IPS-18a (cell line): Measurements from ENCODE around the gene SSTR5.

Source experiments
- H3K27ac ChIP-seq: one replicate; pipeline ENCODE4 v1.5.1; 2013; ENCODE audit warnings: low read length
- H3K27me3 ChIP-seq: one replicate; pipeline ENCODE4 v1.6.1; 2013; ENCODE audit warnings: mild to moderate bottlenecking, low read length; ENCODE audit not compliant: control insufficient read depth, insufficient read depth
- H3K36me3 ChIP-seq: one replicate; pipeline ENCODE4 v1.6.1; 2013; ENCODE audit warnings: low read depth, low read length; ENCODE audit not compliant: control insufficient read depth
- H3K4me1 ChIP-seq: one replicate; pipeline ENCODE4 v1.6.1; 2013; ENCODE audit warnings: low read depth, low read length; ENCODE audit not compliant: control insufficient read depth
- H3K4me3 ChIP-seq: one replicate; pipeline ENCODE4 v1.5.1; 2013; ENCODE audit warnings: low read length
- H3K9ac ChIP-seq: one replicate; pipeline ENCODE4 v1.6.1; 2013; ENCODE audit warnings: mild to moderate bottlenecking, low read length, moderate library complexity
- H3K9me3 ChIP-seq: one replicate; pipeline ENCODE4 v1.6.1; 2013; ENCODE audit warnings: low read depth, low read length; ENCODE audit not compliant: control insufficient read depth

Gene SSTR5

DNA sequence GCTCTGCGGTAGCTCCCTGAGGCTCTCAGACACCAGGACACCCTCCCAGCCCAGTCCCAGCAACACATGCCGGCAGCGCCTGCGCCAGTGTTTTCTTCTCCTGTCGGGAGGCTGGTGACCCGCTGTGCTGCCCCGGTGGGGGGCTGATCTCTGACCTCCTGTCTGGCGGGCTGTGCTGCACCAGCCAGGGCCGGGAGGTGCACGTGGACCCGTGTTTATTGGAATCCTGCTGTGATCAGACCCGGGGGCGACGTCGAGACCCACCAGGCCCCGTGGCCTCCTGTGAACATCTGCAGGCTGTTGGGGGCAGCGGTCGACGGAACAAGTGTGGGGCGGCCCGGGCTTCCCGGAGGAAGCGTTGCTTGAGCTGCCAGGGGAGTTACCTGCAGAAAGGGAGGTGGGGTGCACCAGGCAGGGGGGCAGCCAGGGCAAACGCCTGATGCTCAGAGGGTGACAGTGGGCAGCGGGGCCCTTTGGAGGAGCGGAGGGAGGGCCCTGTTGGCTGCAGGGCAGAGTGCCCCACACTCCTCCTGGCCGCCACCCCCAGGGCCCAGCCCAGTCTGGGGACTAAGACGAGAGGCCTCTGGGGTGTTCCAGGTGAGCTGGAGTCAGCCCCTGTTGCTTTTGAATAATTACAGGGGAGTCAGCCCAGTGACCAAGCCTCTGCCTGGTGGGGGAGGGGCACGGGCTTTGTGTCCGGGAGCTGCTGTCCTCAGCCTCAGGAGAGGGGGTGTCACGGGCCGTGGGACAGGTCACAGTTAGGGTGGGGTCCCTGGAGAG, 2.3 kb upstream of the SSTR5 start:
- H3K27me3 ChIP-seq = peaks cover 23% of the 10 kb centered on the region
- no peaks in the 10 kb centered on the region for H3K36me3 ChIP-seq
- H3K4me3 ChIP-seq = no peak overlapping the region
- no peak overlapping the region for H3K9ac ChIP-seq
- H3K9me3 ChIP-seq = no peaks in the 10 kb centered on the region
- peaks cover 8% of the 10 kb centered on the region for H3K4me1 ChIP-seq
- no peak overlapping the region for H3K27ac ChIP-seq

DNA sequence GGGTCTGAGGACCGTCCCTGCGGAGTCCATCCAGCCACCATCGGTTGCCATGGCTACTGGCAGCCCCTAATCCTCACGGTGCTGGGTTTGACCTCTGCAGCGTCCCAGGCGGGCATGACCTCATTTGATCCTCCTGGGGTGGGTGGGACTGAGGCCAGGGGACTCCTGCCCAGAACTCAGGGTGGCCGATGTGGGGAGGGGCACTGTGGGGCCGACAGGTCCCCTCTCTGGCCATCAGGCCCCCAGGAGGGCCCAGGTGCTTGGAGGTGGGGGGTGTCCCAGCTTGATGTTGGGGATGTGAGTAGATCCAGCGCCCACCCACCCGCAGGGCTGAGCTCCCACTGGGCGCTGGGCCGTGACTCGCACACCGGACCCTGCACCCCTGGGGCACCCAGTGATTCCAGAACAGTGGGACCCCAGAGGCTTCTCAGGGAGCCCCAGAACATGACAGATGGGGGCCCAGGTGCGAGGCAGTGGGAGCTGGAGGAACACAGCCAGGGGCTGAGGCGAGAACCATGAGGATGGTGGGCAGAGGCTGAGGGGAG, 1.6 kb upstream of the SSTR5 start:
- Histone ChIP-seq H3K9me3 (no peaks in the 10 kb centered on the region), H3K4me3 (no peak overlapping the region), H3K27ac (no peak overlapping the region), H3K36me3 (no peaks in the 10 kb centered on the region), H3K4me1 (peaks cover 8% of the 10 kb centered on the region), H3K9ac (no peak overlapping the region), H3K27me3 (peaks cover 23% of the 10 kb centered on the region)

DNA sequence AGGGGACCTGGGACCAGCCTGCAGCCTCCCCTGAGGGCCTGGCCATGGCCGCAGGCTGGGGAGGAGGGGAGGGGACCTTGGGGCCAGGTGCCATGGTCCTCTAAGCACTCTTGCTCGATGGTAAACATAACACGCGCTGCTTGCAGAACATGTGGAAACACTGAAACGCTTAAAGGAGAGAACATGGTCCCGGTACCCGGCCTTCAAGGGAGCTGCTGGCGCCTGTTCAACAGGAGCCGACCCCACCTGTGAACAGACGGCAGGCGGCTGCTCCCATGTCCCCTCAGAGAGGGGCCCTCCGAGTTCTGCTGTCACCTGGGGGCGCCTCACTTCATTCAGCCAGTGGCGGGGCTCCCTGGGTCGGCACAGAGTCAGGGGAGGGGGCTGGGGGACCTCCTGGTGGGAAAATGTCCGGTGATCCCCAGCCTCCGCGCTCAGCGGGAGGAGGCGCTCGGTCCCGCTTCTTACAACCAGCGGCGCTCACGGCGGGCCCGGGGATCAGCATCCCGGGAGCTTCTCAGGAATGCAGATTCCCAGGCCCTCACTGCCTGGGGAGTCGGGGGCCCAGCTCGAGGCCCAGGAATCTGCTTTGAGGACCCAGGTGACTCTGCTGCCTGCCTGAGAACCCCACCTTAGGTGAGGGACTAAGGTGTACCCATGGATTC, 854 bp upstream of the SSTR5 start:
- H3K4me3 ChIP-seq = no peak overlapping the region
- H3K9ac ChIP-seq = no peak overlapping the region

DNA sequence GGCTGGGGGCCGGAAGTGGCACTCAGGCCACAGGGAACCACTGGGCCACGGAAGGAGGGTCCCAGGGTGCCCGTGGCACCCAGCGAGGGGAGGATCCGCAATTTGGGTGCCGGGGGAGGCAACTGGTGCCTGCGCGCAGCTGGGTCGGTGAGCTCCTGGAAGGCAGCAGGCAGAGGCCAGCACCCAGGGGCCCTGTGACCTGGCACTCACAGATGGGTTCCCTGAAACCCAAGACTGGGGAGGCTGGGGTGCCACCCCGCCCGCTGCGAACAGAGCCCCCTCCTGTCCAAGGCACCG, 663 bp downstream of the SSTR5 start:
- Histone ChIP-seq H3K36me3 (no peaks in the 10 kb centered on the region), H3K27me3 (peaks cover 23% of the 10 kb centered on the region), H3K9me3 (no peaks in the 10 kb centered on the region), H3K4me3 (no peak overlapping the region), H3K9ac (no peak overlapping the region), H3K27ac (no peak overlapping the region), H3K4me1 (peaks cover 8% of the 10 kb centered on the region)

More for the DNA sequence above, 854 bp upstream of the SSTR5 start:
- H3K36me3 ChIP-seq = no peaks in the 10 kb centered on the region
- peaks cover 8% of the 10 kb centered on the region for H3K4me1 ChIP-seq
- H3K27me3 ChIP-seq = peaks cover 23% of the 10 kb centered on the region
- no peak overlapping the region for H3K27ac ChIP-seq
- no peaks in the 10 kb centered on the region for H3K9me3 ChIP-seq

DNA sequence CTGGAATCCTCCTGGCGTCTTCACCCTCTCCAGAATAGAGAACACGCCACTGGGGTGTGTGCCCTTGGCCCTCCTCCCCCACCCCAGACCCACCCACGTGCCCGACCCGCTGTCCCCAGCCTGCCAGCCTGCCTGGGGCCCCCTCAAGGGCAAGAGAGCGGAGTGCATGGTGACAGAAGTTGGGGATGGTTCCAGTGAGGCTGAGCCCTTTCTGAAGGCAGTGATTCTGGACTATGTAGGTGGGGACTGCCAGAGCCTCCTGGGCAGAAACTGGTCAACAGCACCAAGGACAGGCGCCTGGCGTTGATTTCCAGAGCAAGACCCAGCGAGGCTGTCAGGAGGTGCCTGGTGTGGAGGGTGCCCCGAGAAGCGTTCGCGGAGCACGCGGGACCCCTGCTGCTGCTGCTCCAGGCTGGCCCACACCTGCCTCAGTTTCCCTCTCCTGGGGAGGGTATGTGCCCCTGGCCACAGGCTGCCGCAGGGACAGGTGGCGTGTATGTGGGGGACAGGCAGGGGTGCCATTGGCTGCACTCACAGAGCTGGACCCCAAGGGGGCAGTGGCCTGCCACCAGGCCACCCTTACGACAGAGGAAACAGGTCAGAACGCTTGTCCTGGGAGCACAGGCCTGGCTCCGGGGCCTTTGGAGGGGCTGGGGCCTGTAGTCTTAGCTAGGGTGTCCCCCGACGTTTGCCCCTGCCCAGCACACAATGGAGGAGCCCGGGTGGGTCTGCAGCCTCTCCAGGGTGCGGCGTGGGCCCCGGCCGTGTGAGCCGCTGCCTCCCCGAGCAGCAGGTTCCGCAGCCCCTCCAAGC, 1.2 kb downstream of the SSTR5 start:
- H3K9me3 ChIP-seq = no peaks in the 10 kb centered on the region
- H3K36me3 ChIP-seq = no peaks in the 10 kb centered on the region
- no peak overlapping the region for H3K4me3 ChIP-seq
- H3K27ac ChIP-seq = no peak overlapping the region
- H3K4me1 ChIP-seq = peaks cover 8% of the 10 kb centered on the region
- H3K9ac ChIP-seq = no peak overlapping the region
- H3K27me3 ChIP-seq = peaks cover 23% of the 10 kb centered on the region

DNA sequence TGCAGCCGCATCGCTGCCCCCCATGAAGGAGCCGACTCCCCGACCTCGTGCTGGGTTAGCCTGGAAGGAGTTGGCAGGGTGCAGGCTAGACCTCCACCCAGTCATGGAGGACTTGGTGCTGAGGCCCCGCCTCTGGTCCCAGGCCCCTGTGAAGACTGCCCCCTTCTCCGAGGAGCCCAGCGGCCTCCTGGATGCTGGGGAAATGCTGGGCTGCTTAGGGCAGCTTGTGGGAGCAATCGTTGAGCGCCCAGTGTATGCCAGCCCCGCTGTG, 1.8 kb downstream of the SSTR5 start:
- no peak overlapping the region for H3K9ac ChIP-seq
- no peaks in the 10 kb centered on the region for H3K9me3 ChIP-seq
- no peak overlapping the region for H3K27ac ChIP-seq
- peaks cover 8% of the 10 kb centered on the region for H3K4me1 ChIP-seq
- H3K27me3 ChIP-seq = peaks cover 23% of the 10 kb centered on the region
- H3K4me3 ChIP-seq = no peak overlapping the region
- H3K36me3 ChIP-seq = no peaks in the 10 kb centered on the region

DNA sequence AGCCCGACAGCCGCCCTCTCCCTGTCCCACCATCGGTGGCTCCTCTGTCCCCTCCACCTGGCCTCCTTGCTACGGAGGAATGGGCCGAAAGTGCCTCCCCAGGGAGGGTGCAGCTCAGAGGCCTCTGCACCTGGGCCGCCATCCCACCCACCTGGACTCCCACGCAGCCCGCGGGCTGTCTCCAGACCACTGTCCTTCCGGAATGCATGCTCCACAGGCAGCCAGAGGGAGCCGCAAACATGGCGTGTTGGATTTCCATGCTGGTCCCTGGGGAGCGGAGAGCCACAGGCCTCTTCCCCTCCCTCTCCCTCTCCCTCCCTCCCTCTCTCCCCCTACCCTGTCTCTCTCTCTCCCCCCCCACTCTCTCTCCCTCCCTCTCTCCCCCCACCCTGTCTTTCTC, 3.0 kb downstream of the SSTR5 start:
- no peak overlapping the region for H3K27ac ChIP-seq
- H3K27me3 ChIP-seq = peaks cover 23% of the 10 kb centered on the region
- no peaks in the 10 kb centered on the region for H3K9me3 ChIP-seq

DNA sequence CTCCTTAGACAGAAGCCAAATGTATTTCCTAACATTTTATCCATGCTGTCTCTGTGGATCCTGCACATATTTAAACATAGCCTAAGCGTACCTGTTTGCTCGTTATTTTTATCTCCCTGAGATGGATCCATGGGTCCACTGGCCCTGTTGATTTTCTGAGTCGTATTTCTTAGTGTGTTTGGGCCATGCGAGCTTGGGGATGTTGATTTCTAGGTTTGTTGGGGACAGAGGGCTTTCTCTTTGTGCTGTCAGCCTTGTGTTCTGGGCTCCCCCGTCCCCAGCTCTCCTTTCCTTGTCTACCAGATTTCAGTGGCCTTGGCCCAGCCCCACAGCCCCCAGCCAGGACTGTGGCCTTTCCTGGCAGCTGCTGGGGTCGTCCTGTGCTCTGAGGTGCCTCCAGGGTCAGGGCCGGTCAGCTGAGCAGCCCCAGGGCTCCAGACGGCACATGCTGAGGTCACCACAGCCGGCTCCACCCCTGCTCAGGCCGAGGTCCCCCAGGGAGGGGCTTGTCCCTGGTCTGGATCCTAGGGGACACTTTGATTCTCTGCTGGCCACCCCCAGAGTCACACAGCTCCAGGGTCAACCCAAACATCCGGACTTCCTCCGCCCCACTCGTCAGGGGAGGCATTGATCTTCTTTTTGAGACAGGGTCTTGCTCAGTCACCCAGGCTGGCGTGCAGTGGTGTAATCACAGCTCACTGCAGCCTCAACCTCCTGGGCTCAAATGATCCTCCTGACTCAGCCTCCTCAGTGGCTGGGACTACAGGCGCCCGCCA, 4.4 kb downstream of the SSTR5 start:
- Histone ChIP-seq H3K36me3 (no peaks in the 10 kb centered on the region), H3K9ac (no peak overlapping the region), H3K9me3 (no peaks in the 10 kb centered on the region), H3K27me3 (peaks cover 17% of the 10 kb centered on the region), H3K4me3 (no peak overlapping the region), H3K4me1 (no peaks in the 10 kb centered on the region), H3K27ac (no peak overlapping the region)

More for the DNA sequence above, 3.0 kb downstream of the SSTR5 start:
- Histone ChIP-seq H3K4me3 (no peak overlapping the region), H3K36me3 (no peaks in the 10 kb centered on the region), H3K9ac (no peak overlapping the region), H3K4me1 (peaks cover 2% of the 10 kb centered on the region)

DNA sequence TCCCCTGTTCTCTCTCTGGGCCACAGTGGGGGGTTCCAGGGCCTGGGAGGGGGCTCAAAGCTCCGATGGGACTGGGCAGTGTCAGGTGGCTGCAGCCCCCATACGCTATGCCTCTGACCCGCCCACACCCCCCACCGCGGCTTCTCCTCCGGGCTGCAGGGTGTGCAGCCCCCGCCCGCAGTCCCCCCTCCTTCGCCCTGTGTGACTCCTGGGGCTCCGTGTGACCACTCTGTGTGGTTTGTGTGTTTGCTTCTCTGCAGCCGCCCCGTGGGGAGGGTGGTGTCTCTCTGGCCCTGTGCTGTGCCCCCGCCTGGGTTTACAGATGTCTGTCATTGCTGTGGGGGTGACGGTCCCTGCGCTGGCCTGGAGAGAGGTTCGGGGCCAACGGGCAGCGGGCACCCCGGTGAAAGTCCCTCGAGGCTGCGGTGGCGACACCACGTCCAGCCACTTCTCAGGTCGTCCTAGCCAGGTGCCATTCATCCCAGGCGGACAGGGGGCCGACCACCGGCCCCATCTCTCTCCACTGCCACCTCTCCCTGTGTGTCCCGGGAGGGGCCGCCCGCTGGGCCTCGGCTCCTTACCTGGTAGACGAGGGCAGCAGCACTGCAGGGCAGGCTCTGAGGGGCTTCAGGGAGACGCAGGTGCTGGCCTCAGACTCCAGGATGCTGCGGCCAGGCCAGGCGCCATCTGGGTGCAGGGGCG, 5.5 kb downstream of the SSTR5 start:
- H3K4me1 ChIP-seq = no peaks in the 10 kb centered on the region
- no peak overlapping the region for H3K27ac ChIP-seq
- H3K36me3 ChIP-seq = no peaks in the 10 kb centered on the region
- no peaks in the 10 kb centered on the region for H3K9me3 ChIP-seq
- no peak overlapping the region for H3K4me3 ChIP-seq
- no peak overlapping the region for H3K9ac ChIP-seq
- peaks cover 9% of the 10 kb centered on the region for H3K27me3 ChIP-seq

DNA sequence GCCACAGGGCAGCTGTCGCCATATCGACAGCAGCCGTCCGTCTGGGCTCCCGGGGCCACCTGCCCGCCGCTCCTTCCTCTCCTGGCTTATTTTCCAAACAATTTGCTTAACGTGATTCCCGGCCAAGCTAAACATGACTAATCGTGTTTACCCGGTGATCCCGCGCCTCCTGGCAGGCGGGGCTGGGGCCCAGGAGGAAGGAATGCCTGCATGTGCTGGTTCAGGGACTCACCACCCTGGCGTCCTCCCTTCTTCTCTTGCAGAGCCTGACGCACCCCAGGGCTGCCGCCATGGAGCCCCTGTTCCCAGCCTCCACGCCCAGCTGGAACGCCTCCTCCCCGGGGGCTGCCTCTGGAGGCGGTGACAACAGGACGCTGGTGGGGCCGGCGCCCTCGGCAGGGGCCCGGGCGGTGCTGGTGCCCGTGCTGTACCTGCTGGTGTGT, 6.1 kb downstream of the SSTR5 start:
- no peaks in the 10 kb centered on the region for H3K36me3 ChIP-seq
- peaks cover 3% of the 10 kb centered on the region for H3K27me3 ChIP-seq
- no peak overlapping the region for H3K4me3 ChIP-seq
- no peak overlapping the region for H3K27ac ChIP-seq
- H3K9ac ChIP-seq = no peak overlapping the region
- no peaks in the 10 kb centered on the region for H3K9me3 ChIP-seq
- no peaks in the 10 kb centered on the region for H3K4me1 ChIP-seq
